Spleen (tissue), 11 donors: ENCODE results near the gene RAMP2. TPM values are rescaled to one million over a fixed set of nuclear protein-coding genes. Genes with fewer than 3 reads are reported as not detected.

Experiments used
- DNase-seq: peaks from one replicate; pipeline ENCODE4 v3.0.0-alpha.2; 2020
- H3K27ac ChIP-seq, 8 donors: fragments of 200-600 bp; sonication (generic) in 7 of 8; 1 replicate in 4 of 8; 2 replicates in 4 of 8; pipeline versions ENCODE4 v1.5.0 to v1.8.0; 2016 to 2021; ENCODE audit warnings: inconsistent platforms in 4 of 8, mild to moderate bottlenecking in 4 of 8, moderate library complexity in 1 of 8
- H3K27me3 ChIP-seq, 7 donors: fragments of 200-600 bp; sonication (generic) in 6 of 7; replicated peaks in 1 of 7; 1 replicate in 4 of 7; 2 replicates in 3 of 7; pipeline versions ENCODE4 v1.5.0 to v1.8.0; 2016 to 2021; ENCODE audit warnings: inconsistent platforms in 3 of 7, mild to moderate bottlenecking in 1 of 7
- H3K36me3 ChIP-seq, 6 donors: fragments of 200-600 bp; sonication (generic) in 5 of 6; 1 replicate in 4 of 6; 2 replicates in 2 of 6; pipeline versions ENCODE4 v1.5.0 to v1.8.0; 2016 to 2021; ENCODE audit warnings: inconsistent platforms in 2 of 6
- H3K4me1 ChIP-seq, 6 donors: fragments of 200-600 bp; sonication (generic) in 5 of 6; 1 replicate in 3 of 6; 2 replicates in 3 of 6; pipeline versions ENCODE4 v1.5.0 to v1.8.0; 2016 to 2021; ENCODE audit warnings: inconsistent platforms in 3 of 6
- H3K4me3 ChIP-seq, 8 donors: fragments of 200-600 bp; sonication (generic) in 7 of 8; 1 replicate in 4 of 8; 2 replicates in 4 of 8; pipeline versions ENCODE4 v1.5.0 to v1.8.0; 2016 to 2021; ENCODE audit warnings: inconsistent platforms in 4 of 8, mild to moderate bottlenecking in 4 of 8, moderate library complexity in 2 of 8
- H3K9me3 ChIP-seq, 8 donors: fragments of 200-600 bp; sonication (generic) in 7 of 8; 1 replicate in 4 of 8; 2 replicates in 4 of 8; pipeline versions ENCODE4 v1.5.0 to v1.8.0; 2016 to 2021; ENCODE audit warnings: inconsistent platforms in 4 of 8
- CTCF ChIP-seq, 11 experiments: fragments of 200-600 bp in 7 of 11; fragments of 450-650 bp in 4 of 11; sonication (generic) in 4 of 11; IDR thresholded peaks in 8 of 11; conservative IDR thresholded peaks in 3 of 11; 1 replicate in 7 of 11; 2 replicates in 4 of 11; pipeline versions ENCODE4 v1.4.0 to v1.8.0; 2016 to 2021; ENCODE audit warnings: antibody characterized with exemption in 11 of 11, inconsistent platforms in 4 of 11, mild to moderate bottlenecking in 1 of 11
- POLR2A ChIP-seq, 3 donors: fragments of 450-650 bp; IDR thresholded peaks; one replicate each; pipeline ENCODE4 v1.5.1; 2017; ENCODE audit warnings: antibody characterized with exemption in 3 of 3, mild to moderate bottlenecking in 1 of 3
- POLR2AphosphoS5 ChIP-seq, 3 donors: sonication (generic); formaldehyde crosslinking; IDR thresholded peaks; one replicate each; pipeline ENCODE4 v1.5.1; 2017; ENCODE audit warnings: antibody characterized with exemption in 3 of 3
- WGBS, 5 donors: extraction: QIAGEN DNeasy Blood & Tissue Kit in 3 of 5; methylation state at CpG; one replicate each; pipeline versions ENCODE4 v1.1.5 to v1.1.7; 2013 to 2018; 5-methylcytosine and 5-hydroxymethylcytosine counted together
- intact Hi-C: fragments of 100-400 bp; cut with DNase I; formaldehyde crosslinking; loops from one replicate; pipeline ENCODE4 v1.15.0; 2023; ENCODE audit warnings: low total_unique reads
- polyA plus RNA-seq, 3 donors: library from polyadenylated mRNA; stranded (reverse); fragments of 200-250 nt; gene quantifications; one replicate each; pipeline ENCODE4 v1.2.1, GENCODE V29; 2013
- total RNA-seq, 7 donors: library from RNA; depleted of rRNA in 3 of 7; stranded (reverse); fragments of >200 nt in 3 of 7; fragmentation: NEBNext Ultra II Directional in 4 of 7; extraction: Animal tissue kit (Norgen Biotek cat#: 25700) in 4 of 7; gene quantifications; one replicate each; pipeline versions ENCODE4 v1.1.0 to v1.2.1, GENCODE V29; 2016 to 2021
- donor health status: healthy with polysubstance abuse.
- donor health status: DM: no; HTN: no; CAD: no; lungs with moderate emphysema.
- donor health status: DM: no; HTN: no; CAD: no.
- donor health status: Bipolar disorder and iron deficiency.
- donor health status: healthy.
- donor health status: DM: no; HTN: no; CAD: no.
- donor health status: DM: yes; HTN: yes; CAD: no.

The RAMP2 gene
- total and polyA plus RNA-seq, 10 donors, result 9.7 to 51.7 (median 28.1) TPM

GRCh38 chr17:42803074-42803883 lies 42.3 kb downstream of the RAMP2 start:
- Histone ChIP-seq H3K9me3 (no peaks in the 10 kb centered on the region), H3K4me1 (peaks cover 0 to 8% (median 6%) of the 10 kb centered on the region in 6 donors), H3K36me3 (peaks cover 0 to 8% (median 0%) of the 10 kb centered on the region in 6 donors), H3K27ac (no peak overlapping the region), H3K4me3 (no peak overlapping the region), H3K27me3 (no peaks in the 10 kb centered on the region)
- DNase-seq, result no peak
- intact Hi-C loops, result no loop called here
- 60 to 79% (median 66%) methylated on average over 2 of the region's 2 CpGs for WGBS, 5 donors
- TF ChIP-seq POLR2AphosphoS5 (IDR thresholded peaks at IDR 0.05) (no peak), POLR2A (IDR thresholded peaks at IDR 0.05) (no peak), CTCF (IDR thresholded peaks at IDR 0.05 in 8 of 11, conservative IDR thresholded peaks at IDR 0.05 in 3 of 11) (no peak)

- Histone ChIP-seq H3K4me1 (no peaks in the 10 kb centered on the region), H3K36me3 (peaks cover 0 to 24% (median 11%) of the 10 kb centered on the region in 6 donors), H3K9me3 (no peaks in the 10 kb centered on the region), H3K27me3 (no peaks in the 10 kb centered on the region), H3K4me3 (no peak overlapping the region), H3K27ac (no peak overlapping the region)
- intact Hi-C loops, result no loop called here
- 96 to 100% (median 97%) methylated on average over 1 of the region's 1 CpG for WGBS, 5 donors
- DNase-seq, result no peak
- no peak for TF ChIP-seq POLR2A (IDR thresholded peaks at IDR 0.05)
- TF ChIP-seq CTCF (IDR thresholded peaks at IDR 0.05 in 8 of 11, conservative IDR thresholded peaks at IDR 0.05 in 3 of 11), result no peak
- TF ChIP-seq POLR2AphosphoS5 (IDR thresholded peaks at IDR 0.05), result no peak
These were observed 43.9 kb downstream of the RAMP2 start for GRCh38 chr17:42804918-42805367.

- no peak for DNase-seq
- no peak overlapping the region for H3K4me3 ChIP-seq
- no peaks in the 10 kb centered on the region for H3K9me3 ChIP-seq
- peaks cover 0 to 38% (median 22%) of the 10 kb centered on the region in 6 donors for H3K36me3 ChIP-seq
- intact Hi-C loops, result no loop called here
- TF ChIP-seq POLR2AphosphoS5 (IDR thresholded peaks at IDR 0.05), result no peak
- no peak for TF ChIP-seq POLR2A (IDR thresholded peaks at IDR 0.05)
- TF ChIP-seq CTCF (IDR thresholded peaks at IDR 0.05 in 8 of 11, conservative IDR thresholded peaks at IDR 0.05 in 3 of 11), result no peak
- H3K27ac ChIP-seq, result no peak overlapping the region
- H3K4me1 ChIP-seq, result no peaks in the 10 kb centered on the region
- 90 to 100% (median 93%) methylated on average over 1 of the region's 1 CpG for WGBS, 5 donors
- H3K27me3 ChIP-seq, result no peaks in the 10 kb centered on the region
These were observed 45.2 kb downstream of the RAMP2 start for GRCh38 chr17:42806249-42806648.

GRCh38 chr17:42809250-42809649 lies 48.2 kb downstream of the RAMP2 start:
- 60 to 86% (median 73%) methylated on average over 3 of the region's 3 CpGs for WGBS, 5 donors
- Histone ChIP-seq H3K27me3 (no peaks in the 10 kb centered on the region), H3K9me3 (no peaks in the 10 kb centered on the region), H3K27ac (no peak overlapping the region), H3K4me3 (no peak overlapping the region), H3K36me3 (peaks cover 3 to 68% (median 48%) of the 10 kb centered on the region in 6 donors), H3K4me1 (peaks cover 0 to 1% (median 0%) of the 10 kb centered on the region in 6 donors)
- intact Hi-C loops, result no loop called here
- no peak for DNase-seq
- TF ChIP-seq POLR2A (IDR thresholded peaks at IDR 0.05) (no peak), POLR2AphosphoS5 (IDR thresholded peaks at IDR 0.05) (no peak), CTCF (IDR thresholded peaks at IDR 0.05 in 8 of 11, conservative IDR thresholded peaks at IDR 0.05 in 3 of 11) (no peak)
